ENCODE data around the gene GOLGA5. TPM values are rescaled to one million over a fixed set of nuclear protein-coding genes. Genes with fewer than 3 reads are reported as not detected.
"Not testable (repeated sequence)": the region's sequence is repeated elsewhere in the genome, so short reads cannot be mapped to it uniquely, and the experiment has no call there.

GOLGA5 gene
- total RNA-seq (2012; rRNA removed), result 43.6 and 44.1 TPM in 2 replicates

GRCh38 chr14:92793709-92794546, at the start of gene GOLGA5:
GOLGA5 (plus strand) TSS chr14:92794305; CDS start chr14:92797438, 3,133 bp downstream.
- peak within 1 kb of the TSS; percentile 100 for H3K9ac ChIP-seq (ENCODE audit: low read depth, low read length)
- peaks cover 17% of the 10 kb centered on the region for H3K36me3 ChIP-seq (ENCODE audit: insufficient read depth, low read length)
- no peaks in the 10 kb centered on the region for H3K27me3 ChIP-seq (ENCODE audit: control insufficient read depth, insufficient read depth, low read length)
- H3K4me1 ChIP-seq (ENCODE audit: control insufficient read depth, insufficient read depth, low read length), result peaks cover 18% of the 10 kb centered on the region
- peak within 1 kb of the TSS; percentile 100 for H3K4me3 ChIP-seq (ENCODE audit: low read length)
- peaks cover 13% of the 10 kb centered on the region for H3K9me3 ChIP-seq (replicated peaks; ENCODE audit: low read length)
- H3K4me2 ChIP-seq (ENCODE audit: low read length), result peak within 1 kb of the TSS; percentile 98

- Histone ChIP-seq H3K4me3 (ENCODE audit: low read length) (peak overlapping the region; percentile 80), H3K36me3 (ENCODE audit: insufficient read depth, low read length) (no peaks in the 10 kb centered on the region), H3K27me3 (ENCODE audit: control insufficient read depth, insufficient read depth, low read length) (peaks cover 18% of the 10 kb centered on the region), H3K4me1 (ENCODE audit: control insufficient read depth, insufficient read depth, low read length) (peaks cover 8% of the 10 kb centered on the region), H3K4me2 (ENCODE audit: low read length) (peak overlapping the region; percentile 91), H3K9me3 (replicated peaks; ENCODE audit: low read length) (no peaks in the 10 kb centered on the region), H3K9ac (ENCODE audit: low read depth, low read length) (peak overlapping the region; percentile 74)
Measured at GRCh38 chr14:92747701-92748258, 46.3 kb upstream of the GOLGA5 start.

DNA sequence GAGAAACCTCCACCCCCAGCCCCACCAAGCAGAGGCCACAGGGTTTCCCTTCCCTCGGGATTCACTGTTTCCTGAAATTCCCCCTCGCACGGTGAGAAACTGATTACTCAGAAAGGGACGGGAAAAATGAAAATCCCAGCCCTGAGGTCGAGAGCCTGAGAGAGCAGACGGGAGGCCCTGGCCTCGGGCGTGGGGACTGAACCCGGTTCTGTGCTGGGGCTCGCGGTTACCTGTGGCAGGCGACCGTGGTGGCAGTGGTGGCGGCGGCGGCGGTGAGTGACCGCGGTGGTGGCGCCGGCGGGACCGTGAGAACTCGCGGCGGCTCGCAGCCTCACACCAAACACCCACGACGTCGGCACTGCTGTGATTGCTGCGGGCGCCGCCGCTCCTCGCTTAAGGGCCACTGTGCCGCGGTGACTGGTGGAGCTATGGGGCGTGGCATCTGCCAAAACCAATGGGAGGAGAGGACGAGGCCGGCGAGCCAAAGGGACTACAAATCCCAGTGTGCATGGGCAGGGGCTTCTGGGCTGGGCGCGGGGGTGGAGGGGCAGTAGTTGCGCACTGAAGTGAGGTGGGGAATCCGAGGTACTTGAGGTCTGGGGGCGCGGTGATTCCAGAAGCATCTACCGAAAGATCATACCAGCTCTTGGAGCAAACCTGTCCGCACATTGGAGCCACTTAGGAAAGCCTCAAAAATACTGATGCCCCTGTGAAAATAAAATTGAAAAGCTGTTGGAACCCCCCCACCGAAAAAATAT, 45.7 kb upstream of the GOLGA5 start, which contains the start of gene LGMN:
TSS of gene LGMN (minus strand) at position 369 of the 758 bp plus-strand sequence. CDS start 15,841 bp downstream, outside the sequence.
- Histone ChIP-seq H3K36me3 (ENCODE audit: insufficient read depth, low read length) (no peaks in the 10 kb centered on the region), H3K27me3 (ENCODE audit: control insufficient read depth, insufficient read depth, low read length) (peaks cover 24% of the 10 kb centered on the region), H3K4me3 (ENCODE audit: low read length) (peak within 1 kb of the TSS; percentile 80), H3K9ac (ENCODE audit: low read depth, low read length) (peak within 1 kb of the TSS; percentile 74), H3K9me3 (replicated peaks; ENCODE audit: low read length) (no peaks in the 10 kb centered on the region), H3K4me1 (ENCODE audit: control insufficient read depth, insufficient read depth, low read length) (peaks cover 8% of the 10 kb centered on the region), H3K4me2 (ENCODE audit: low read length) (peak within 1 kb of the TSS; percentile 91)

DNA sequence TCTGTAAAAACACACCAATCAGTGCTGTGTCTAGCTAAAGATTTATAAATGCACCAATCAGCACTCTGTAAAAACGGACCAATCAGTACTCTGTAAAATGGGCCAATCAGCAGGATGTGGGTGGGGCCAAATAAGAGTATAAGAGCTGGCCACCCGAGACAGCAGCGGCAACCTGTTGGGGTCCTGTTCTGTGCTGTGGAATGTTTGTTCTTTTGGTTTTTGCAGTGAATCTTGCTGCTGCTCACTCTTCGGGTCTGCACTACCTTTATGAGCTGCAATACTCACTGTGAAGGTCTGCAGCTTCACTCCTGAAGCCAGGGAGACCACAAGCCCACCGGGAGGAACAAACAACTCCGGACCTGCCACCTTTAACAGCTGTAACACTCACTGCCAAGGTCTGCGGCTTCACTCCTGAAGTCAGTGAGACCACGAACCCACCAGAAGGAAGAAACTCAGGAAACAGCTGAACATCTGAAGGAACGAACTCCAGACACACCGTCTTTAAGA, 43.8 kb upstream of the GOLGA5 start:
- H3K4me2 ChIP-seq (ENCODE audit: low read length); H3K4me1 ChIP-seq (ENCODE audit: control insufficient read depth, insufficient read depth, low read length); H3K9me3 ChIP-seq (replicated peaks; ENCODE audit: low read length); H3K36me3 ChIP-seq (ENCODE audit: insufficient read depth, low read length); H3K9ac ChIP-seq (ENCODE audit: low read depth, low read length); H3K4me3 ChIP-seq (ENCODE audit: low read length): not testable (repeated sequence)
- H3K27me3 ChIP-seq (ENCODE audit: control insufficient read depth, insufficient read depth, low read length), result peaks cover 26% of the 10 kb centered on the region

- no peak overlapping the region for H3K4me3 ChIP-seq (ENCODE audit: low read length)
- peaks cover 8% of the 10 kb centered on the region for H3K4me1 ChIP-seq (ENCODE audit: control insufficient read depth, insufficient read depth, low read length)
- H3K4me2 ChIP-seq (ENCODE audit: low read length), result no peak overlapping the region
Measured at GRCh38 chr14:92750994-92751400, 43.1 kb upstream of the GOLGA5 start.

GRCh38 chr14:92751819-92752218, 42.3 kb upstream of the GOLGA5 start:
- Histone ChIP-seq H3K9me3 (replicated peaks; ENCODE audit: low read length) (no peaks in the 10 kb centered on the region), H3K27me3 (ENCODE audit: control insufficient read depth, insufficient read depth, low read length) (peaks cover 26% of the 10 kb centered on the region), H3K4me3 (ENCODE audit: low read length) (no peak overlapping the region), H3K9ac (ENCODE audit: low read depth, low read length) (no peak overlapping the region), H3K4me2 (ENCODE audit: low read length) (no peak overlapping the region), H3K4me1 (ENCODE audit: control insufficient read depth, insufficient read depth, low read length) (peaks cover 8% of the 10 kb centered on the region), H3K36me3 (ENCODE audit: insufficient read depth, low read length) (no peaks in the 10 kb centered on the region)

More at GRCh38 chr14:92750994-92751400, 43.1 kb upstream of the GOLGA5 start:
- Histone ChIP-seq H3K27me3 (ENCODE audit: control insufficient read depth, insufficient read depth, low read length) (peaks cover 26% of the 10 kb centered on the region), H3K9me3 (replicated peaks; ENCODE audit: low read length) (no peaks in the 10 kb centered on the region), H3K36me3 (ENCODE audit: insufficient read depth, low read length) (no peaks in the 10 kb centered on the region), H3K9ac (ENCODE audit: low read depth, low read length) (no peak overlapping the region)

- no peak overlapping the region for H3K4me3 ChIP-seq (ENCODE audit: low read length)
- no peak overlapping the region for H3K4me2 ChIP-seq (ENCODE audit: low read length)
- H3K36me3 ChIP-seq (ENCODE audit: insufficient read depth, low read length), result no peaks in the 10 kb centered on the region
- H3K9me3 ChIP-seq (replicated peaks; ENCODE audit: low read length), result no peaks in the 10 kb centered on the region
- peaks cover under 1% of the 10 kb centered on the region for H3K4me1 ChIP-seq (ENCODE audit: control insufficient read depth, insufficient read depth, low read length)
- H3K9ac ChIP-seq (ENCODE audit: low read depth, low read length), result no peak overlapping the region
- peaks cover 26% of the 10 kb centered on the region for H3K27me3 ChIP-seq (ENCODE audit: control insufficient read depth, insufficient read depth, low read length)
Measured at GRCh38 chr14:92753250-92753649, 40.9 kb upstream of the GOLGA5 start.

- H3K9me3 ChIP-seq (replicated peaks; ENCODE audit: low read length), result no peaks in the 10 kb centered on the region
- H3K36me3 ChIP-seq (ENCODE audit: insufficient read depth, low read length), result no peaks in the 10 kb centered on the region
- H3K27me3 ChIP-seq (ENCODE audit: control insufficient read depth, insufficient read depth, low read length), result peaks cover 26% of the 10 kb centered on the region
- no peak overlapping the region for H3K4me2 ChIP-seq (ENCODE audit: low read length)
- no peak overlapping the region for H3K9ac ChIP-seq (ENCODE audit: low read depth, low read length)
- H3K4me1 ChIP-seq (ENCODE audit: control insufficient read depth, insufficient read depth, low read length), result no peaks in the 10 kb centered on the region
- no peak overlapping the region for H3K4me3 ChIP-seq (ENCODE audit: low read length)
Measured at GRCh38 chr14:92754966-92755365, 39.1 kb upstream of the GOLGA5 start.

DNA sequence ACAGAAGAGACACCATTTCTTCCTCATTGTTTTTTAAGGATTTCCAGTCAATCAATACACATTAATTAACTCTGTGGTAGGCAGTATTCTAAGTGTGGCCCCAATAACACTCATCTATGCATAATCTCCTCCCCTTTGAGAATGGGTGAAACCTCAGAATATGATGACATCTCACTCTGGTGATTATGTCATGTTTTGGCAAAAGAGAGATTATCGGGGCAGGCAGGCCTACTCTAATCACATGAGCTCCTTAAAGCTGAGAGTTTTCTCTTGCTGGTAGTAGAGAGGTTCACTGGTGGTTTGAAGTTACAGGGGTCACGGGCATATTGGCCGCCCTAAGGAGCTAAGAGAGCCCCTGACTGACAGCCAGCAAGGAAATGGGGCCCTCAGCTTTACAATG, 38.6 kb upstream of the GOLGA5 start:
- H3K27me3 ChIP-seq (ENCODE audit: control insufficient read depth, insufficient read depth, low read length), result peaks cover 26% of the 10 kb centered on the region
- no peak overlapping the region for H3K4me3 ChIP-seq (ENCODE audit: low read length)
- no peaks in the 10 kb centered on the region for H3K9me3 ChIP-seq (replicated peaks; ENCODE audit: low read length)
- H3K4me1 ChIP-seq (ENCODE audit: control insufficient read depth, insufficient read depth, low read length), result no peaks in the 10 kb centered on the region
- no peak overlapping the region for H3K4me2 ChIP-seq (ENCODE audit: low read length)
- H3K9ac ChIP-seq (ENCODE audit: low read depth, low read length), result no peak overlapping the region
- H3K36me3 ChIP-seq (ENCODE audit: insufficient read depth, low read length), result no peaks in the 10 kb centered on the region

GRCh38 chr14:92756446-92756845, 37.7 kb upstream of the GOLGA5 start:
- Histone ChIP-seq H3K27me3 (ENCODE audit: control insufficient read depth, insufficient read depth, low read length) (peaks cover 23% of the 10 kb centered on the region), H3K4me3 (ENCODE audit: low read length) (no peak overlapping the region), H3K36me3 (ENCODE audit: insufficient read depth, low read length) (no peaks in the 10 kb centered on the region), H3K4me2 (ENCODE audit: low read length) (no peak overlapping the region), H3K9me3 (replicated peaks; ENCODE audit: low read length) (no peaks in the 10 kb centered on the region), H3K9ac (ENCODE audit: low read depth, low read length) (no peak overlapping the region), H3K4me1 (ENCODE audit: control insufficient read depth, insufficient read depth, low read length) (no peaks in the 10 kb centered on the region)

DNA sequence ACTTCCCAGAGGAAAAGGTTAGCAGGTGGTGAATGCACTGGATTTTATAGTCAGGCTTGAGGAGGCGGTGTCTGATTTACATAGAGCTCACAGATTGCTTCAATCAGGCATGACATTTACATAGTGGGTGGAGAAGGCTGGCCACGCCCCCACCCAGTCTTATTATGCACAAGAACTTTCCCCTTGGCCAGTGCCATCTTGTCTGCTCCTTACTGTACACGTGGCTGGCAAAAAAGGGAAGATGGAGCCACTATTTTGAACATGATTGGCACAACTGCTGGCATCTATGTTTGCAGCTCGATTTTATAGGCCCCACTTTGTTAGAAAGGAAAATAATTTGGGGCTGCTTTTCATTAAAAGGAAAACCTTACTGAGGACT, 34.8 kb upstream of the GOLGA5 start:
- Histone ChIP-seq H3K9ac (ENCODE audit: low read depth, low read length) (no peak overlapping the region), H3K36me3 (ENCODE audit: insufficient read depth, low read length) (no peaks in the 10 kb centered on the region), H3K4me3 (ENCODE audit: low read length) (no peak overlapping the region), H3K27me3 (ENCODE audit: control insufficient read depth, insufficient read depth, low read length) (peaks cover 11% of the 10 kb centered on the region), H3K4me2 (ENCODE audit: low read length) (no peak overlapping the region), H3K9me3 (replicated peaks; ENCODE audit: low read length) (no peaks in the 10 kb centered on the region), H3K4me1 (ENCODE audit: control insufficient read depth, insufficient read depth, low read length) (no peaks in the 10 kb centered on the region)
